SU-DHL-6 (cell line): Measurements from ENCODE around the gene DCAF17.
"Not testable (repeated sequence)": the region's sequence is repeated elsewhere in the genome, so short reads cannot be mapped to it uniquely, and the experiment has no call there.

ENCODE experiments used
- H2AFZ ChIP-seq: fragments of 200-600 bp; sonication (generic); 2 replicates; pipeline ENCODE4 v1.6.1; 2014; ENCODE audit warnings: low read depth, mild to moderate bottlenecking, moderate library complexity, mixed read lengths, antibody characterized with exemption, low read length; ENCODE audit not compliant: severe bottlenecking
- H3F3A ChIP-seq: fragments of 200-600 bp; shearing (Covaris generic); 2 replicates; pipeline ENCODE4 v1.6.0; 2016; ENCODE audit warnings: antibody characterized with exemption, mild to moderate bottlenecking; ENCODE audit not compliant: insufficient read depth
- H3K27ac ChIP-seq: fragments of 200-600 bp; sonication (generic); 2 replicates; pipeline ENCODE4 v1.5.1; 2016; ENCODE audit warnings: low read depth, mild to moderate bottlenecking, low read length, moderate library complexity, mixed read lengths
- H3K27me3 ChIP-seq: fragments of 200-600 bp; sonication (generic), shearing (Covaris generic); 2 replicates; pipeline ENCODE4 v1.6.0; 2014; ENCODE audit warnings: mild to moderate bottlenecking, low read length
- H3K36me3 ChIP-seq: fragments of 200-600 bp; sonication (generic); 2 replicates; pipeline ENCODE4 v1.6.1; 2014; ENCODE audit warnings: mild to moderate bottlenecking, low read length, mixed read lengths
- H3K4me2 ChIP-seq: fragments of 300-600, 200-600 bp; shearing (Covaris generic), sonication (generic); 2 replicates; pipeline ENCODE4 v1.6.0; 2014; ENCODE audit warnings: low read length, low read depth, mild to moderate bottlenecking; ENCODE audit not compliant: poor library complexity, severe bottlenecking
- H3K4me3 ChIP-seq: fragments of 200-600 bp; sonication (generic); 2 replicates; pipeline ENCODE4 v1.5.1; 2014; ENCODE audit warnings: antibody characterized with exemption, low read length, mild to moderate bottlenecking, mixed read lengths; ENCODE audit not compliant: insufficient read depth, poor library complexity, severe bottlenecking
- H3K79me2 ChIP-seq: fragments of 200-600 bp; sonication (generic); 2 replicates; pipeline ENCODE4 v1.6.1; 2014; ENCODE audit warnings: mild to moderate bottlenecking, low read length, moderate library complexity; ENCODE audit not compliant: insufficient read depth
- H3K9ac ChIP-seq: fragments of 200-600 bp; sonication (generic); 2 replicates; pipeline ENCODE4 v1.7.0; 2014; ENCODE audit warnings: mild to moderate bottlenecking, low read length
- H3K9me2 ChIP-seq: fragments of 200-600 bp; sonication (generic); replicated peaks from 2 replicates; pipeline ENCODE4 v1.6.1; 2014; ENCODE audit warnings: low read length; ENCODE audit not compliant: insufficient read depth
- H3K9me3 ChIP-seq: fragments of 200-600 bp; sonication (generic); 2 replicates; pipeline ENCODE4 v1.6.1; 2014; ENCODE audit warnings: low read length, mixed read lengths; ENCODE audit not compliant: insufficient read depth
- H4K20me1 ChIP-seq: fragments of 200-600 bp; sonication (generic); 2 replicates; pipeline ENCODE4 v1.6.1; 2014; ENCODE audit warnings: low read depth, mild to moderate bottlenecking, antibody characterized with exemption, low read length, moderate library complexity, mixed read lengths
- EZH2phosphoT487 ChIP-seq: fragments of 200-600 bp; sonication (generic), shearing (Covaris generic); conservative IDR thresholded peaks from 2 replicates; pipeline ENCODE4 v1.6.1; 2018; ENCODE audit warnings: mild to moderate bottlenecking, antibody characterized with exemption, low read length, moderate library complexity, mixed read lengths
- TF ChIP-seq, protein P1 (sequence below): fragments of 200-600 bp; sonication (generic); IDR thresholded peaks from one replicate; pipeline ENCODE4 v1.5.1; 2017; ENCODE audit warnings: antibody characterized with exemption, mild to moderate bottlenecking, low read length, moderate library complexity; ENCODE audit not compliant: insufficient read depth, poor library complexity, severe bottlenecking

Gene DCAF17

DNA sequence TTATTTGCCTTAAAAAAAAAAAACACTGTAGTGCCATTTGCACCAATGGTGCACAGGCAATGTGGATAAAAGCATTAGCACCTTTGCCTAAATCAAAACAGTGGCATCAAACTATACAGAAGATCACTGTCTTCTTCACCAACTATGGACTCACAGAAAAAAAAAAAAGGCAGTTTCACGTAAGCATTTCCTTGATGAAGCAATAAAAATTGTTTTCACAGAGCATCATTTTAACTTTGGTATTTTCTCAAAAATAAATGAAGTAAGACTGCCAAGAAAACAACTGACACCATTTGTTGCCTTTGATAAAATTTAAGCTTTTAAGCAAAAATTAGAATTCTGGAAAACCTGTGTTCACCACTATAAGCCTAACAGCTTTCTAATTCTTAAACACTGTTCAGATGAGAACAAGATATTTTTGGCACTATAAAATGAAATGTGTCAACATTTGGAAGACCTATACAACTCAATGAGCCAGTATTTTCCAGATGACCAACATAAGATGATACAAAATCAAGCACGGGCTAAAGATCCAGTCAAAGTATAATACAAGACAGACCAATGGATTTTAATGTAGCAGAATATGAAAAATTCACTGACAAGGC lies 21.4 kb upstream of the DCAF17 start:
- no peaks in the 10 kb centered on the region for H3K9me3 ChIP-seq
- no peaks in the 10 kb centered on the region for H3K27me3 ChIP-seq
- peaks cover 47% of the 10 kb centered on the region for H3K79me2 ChIP-seq
- no peaks in the 10 kb centered on the region for H3K36me3 ChIP-seq
- TF ChIP-seq, protein P1, sequence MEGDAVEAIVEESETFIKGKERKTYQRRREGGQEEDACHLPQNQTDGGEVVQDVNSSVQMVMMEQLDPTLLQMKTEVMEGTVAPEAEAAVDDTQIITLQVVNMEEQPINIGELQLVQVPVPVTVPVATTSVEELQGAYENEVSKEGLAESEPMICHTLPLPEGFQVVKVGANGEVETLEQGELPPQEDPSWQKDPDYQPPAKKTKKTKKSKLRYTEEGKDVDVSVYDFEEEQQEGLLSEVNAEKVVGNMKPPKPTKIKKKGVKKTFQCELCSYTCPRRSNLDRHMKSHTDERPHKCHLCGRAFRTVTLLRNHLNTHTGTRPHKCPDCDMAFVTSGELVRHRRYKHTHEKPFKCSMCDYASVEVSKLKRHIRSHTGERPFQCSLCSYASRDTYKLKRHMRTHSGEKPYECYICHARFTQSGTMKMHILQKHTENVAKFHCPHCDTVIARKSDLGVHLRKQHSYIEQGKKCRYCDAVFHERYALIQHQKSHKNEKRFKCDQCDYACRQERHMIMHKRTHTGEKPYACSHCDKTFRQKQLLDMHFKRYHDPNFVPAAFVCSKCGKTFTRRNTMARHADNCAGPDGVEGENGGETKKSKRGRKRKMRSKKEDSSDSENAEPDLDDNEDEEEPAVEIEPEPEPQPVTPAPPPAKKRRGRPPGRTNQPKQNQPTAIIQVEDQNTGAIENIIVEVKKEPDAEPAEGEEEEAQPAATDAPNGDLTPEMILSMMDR = no peak
- no peak for TF ChIP-seq EZH2phosphoT487
- no peak overlapping the region for H3K9ac ChIP-seq
- no peak overlapping the region for H2AFZ ChIP-seq
- H3K4me3 ChIP-seq = no peak overlapping the region
- peaks cover 10% of the 10 kb centered on the region; the same call in 1 of the 2 replicates for H3F3A ChIP-seq
- H3K4me2 ChIP-seq = peak overlapping the region; percentile 17
- H3K9me2 ChIP-seq = no peaks in the 10 kb centered on the region
- no peaks in the 10 kb centered on the region for H4K20me1 ChIP-seq
- H3K27ac ChIP-seq = no peak overlapping the region; the same call in 1 of the 2 replicates

DNA sequence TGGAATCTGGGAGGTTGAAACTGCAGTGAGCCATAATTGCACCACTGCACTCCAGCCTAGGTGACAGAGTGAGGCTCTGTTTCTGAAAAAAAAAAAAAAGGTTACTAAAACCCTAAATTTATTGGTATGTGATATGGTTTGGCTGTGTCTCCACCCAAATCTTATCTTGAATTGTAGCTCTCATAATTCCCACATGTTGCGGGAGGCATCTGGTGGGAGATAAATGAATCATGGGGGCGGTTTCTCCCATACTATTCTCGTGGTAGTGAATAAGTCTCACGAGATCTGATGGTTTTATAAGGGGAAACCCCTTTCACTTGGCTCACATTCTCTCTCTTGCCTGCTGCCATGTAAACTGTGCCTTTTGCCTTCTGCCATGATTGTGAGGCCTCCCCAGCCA lies 19.4 kb upstream of the DCAF17 start:
- Histone ChIP-seq H3K27ac (0 out of 2 replicates have a peak overlapping the region, but pooled peaks have one; percentile 10), H3K79me2 (peaks cover 49% of the 10 kb centered on the region)
- not testable (repeated sequence) for H3K27me3 ChIP-seq, H3K4me2 ChIP-seq, H3K36me3 ChIP-seq, H2AFZ ChIP-seq, H3K4me3 ChIP-seq, H3K9me3 ChIP-seq, H3K9ac ChIP-seq, H3K9me2 ChIP-seq, H4K20me1 ChIP-seq, H3F3A ChIP-seq

DNA sequence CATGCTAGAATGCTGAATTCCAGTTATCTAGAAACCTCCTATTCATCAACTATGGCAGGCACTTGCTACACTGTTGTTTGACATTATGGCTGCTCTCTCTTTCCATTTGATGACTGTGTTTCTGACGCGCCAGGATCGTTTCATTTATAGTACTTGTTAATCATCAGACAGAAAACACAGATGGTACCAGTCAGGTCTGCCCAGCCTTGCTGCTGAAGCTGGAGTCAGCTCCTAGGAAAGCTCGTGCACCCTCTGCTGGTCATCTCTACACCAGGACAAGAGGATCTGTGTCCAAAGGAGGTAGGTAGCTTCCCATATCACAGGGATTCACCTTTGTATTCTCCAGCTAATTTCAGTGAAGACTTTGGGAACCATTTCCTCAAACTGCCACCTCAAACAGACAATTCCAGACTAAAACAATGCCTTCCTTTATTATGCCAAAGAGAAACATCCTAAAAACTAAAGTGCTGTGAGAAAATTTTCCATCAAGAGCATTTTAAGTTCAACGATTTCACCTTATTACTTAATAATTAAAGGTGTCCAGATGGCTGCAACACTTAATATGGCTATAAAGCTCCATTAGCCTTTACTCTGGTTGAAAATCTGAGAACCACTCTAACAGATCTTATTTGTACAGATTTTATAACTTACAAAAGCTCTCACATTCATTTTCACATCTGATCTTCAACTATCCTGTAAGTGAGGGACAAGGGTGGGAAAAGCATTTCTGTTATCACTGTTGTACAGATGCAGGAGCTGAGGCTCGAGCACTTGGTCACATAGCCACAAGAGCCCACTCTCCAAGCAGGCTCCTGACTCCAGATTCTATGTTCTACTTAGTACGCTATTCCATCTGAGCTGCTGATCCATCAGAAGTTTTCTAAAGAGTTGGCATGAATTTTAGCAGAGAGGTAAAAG lies 17.8 kb upstream of the DCAF17 start:
- no peaks in the 10 kb centered on the region for H3K9me3 ChIP-seq
- no peaks in the 10 kb centered on the region for H3K27me3 ChIP-seq
- peak overlapping the region; percentile 9 for H3K4me3 ChIP-seq
- no peaks in the 10 kb centered on the region for H3K36me3 ChIP-seq
- H2AFZ ChIP-seq = peak overlapping the region; percentile 10
- H3K4me2 ChIP-seq = peak overlapping the region; percentile 51
- H3K27ac ChIP-seq = peak overlapping the region; percentile 66
- peak overlapping the region; percentile 35; the same call in 1 of the 2 replicates for H3K9ac ChIP-seq
- H3K9me2 ChIP-seq = no peaks in the 10 kb centered on the region
- TF ChIP-seq EZH2phosphoT487 = no peak
- TF ChIP-seq, protein P1 = peak; percentile 93
- H3K79me2 ChIP-seq = peaks cover 41% of the 10 kb centered on the region
- peaks cover 16% of the 10 kb centered on the region; the same call in 1 of the 2 replicates for H3F3A ChIP-seq
- no peaks in the 10 kb centered on the region for H4K20me1 ChIP-seq
